GM19328 (cell line): Measurements from ENCODE around the gene USP5.

Source experiments
- ATAC-seq: cut with Tn5 transposase; IDR thresholded peaks from one replicate; pipeline ENCODE4 v1.9.1; 2021; ENCODE audit warnings: mild to moderate bottlenecking, moderate library complexity; ENCODE audit not compliant: unreplicated experiment

The USP5 gene

GRCh38 chr12:6826125-6826733 is 25.7 kb upstream of the USP5 start:
- no peak for ATAC-seq

- no peak for ATAC-seq
Measured at GRCh38 chr12:6826734-6827436, 25.1 kb upstream of the USP5 start.

GRCh38 chr12:6827437-6827911 is 24.5 kb upstream of the USP5 start:
- no peak for ATAC-seq

- no peak for ATAC-seq
Measured at GRCh38 chr12:6827982-6828780, 23.8 kb upstream of the USP5 start, which contains the start of gene P3H3. Gene P3H3, plus strand, starts transcription at chr12:6828407. Its CDS starts 34 bp downstream, at chr12:6828441.

GRCh38 chr12:6828781-6829535 is 23.0 kb upstream of the USP5 start:
- no peak for ATAC-seq

- no peak for ATAC-seq
Measured at GRCh38 chr12:6829536-6830220, 22.3 kb upstream of the USP5 start.

GRCh38 chr12:6830286-6830890 is 21.6 kb upstream of the USP5 start:
- ATAC-seq = no peak

GRCh38 chr12:6830999-6831398 is 21.0 kb upstream of the USP5 start:
- ATAC-seq = no peak

- ATAC-seq = no peak
Measured at GRCh38 chr12:6831450-6831995, 20.4 kb upstream of the USP5 start.

- ATAC-seq = no peak
Measured at GRCh38 chr12:6832125-6832524, 19.8 kb upstream of the USP5 start.

- ATAC-seq = no peak
Measured at GRCh38 chr12:6833189-6833890, 18.6 kb upstream of the USP5 start.

GRCh38 chr12:6834254-6834653 is 17.7 kb upstream of the USP5 start:
- ATAC-seq = no peak

- no peak for ATAC-seq
Measured at GRCh38 chr12:6834873-6835272, 17.1 kb upstream of the USP5 start.

GRCh38 chr12:6836851-6837250 is 15.1 kb upstream of the USP5 start:
- ATAC-seq = no peak

- no peak for ATAC-seq
Measured at GRCh38 chr12:6837370-6838060, 14.4 kb upstream of the USP5 start.

- no peak for ATAC-seq
Measured at GRCh38 chr12:6838854-6839253, 13.1 kb upstream of the USP5 start.

GRCh38 chr12:6839482-6840201 is 12.3 kb upstream of the USP5 start:
- peak; percentile 73 for ATAC-seq

GRCh38 chr12:6840330-6840729 is 11.6 kb upstream of the USP5 start:
- no peak for ATAC-seq
